ENCODE measurements around the gene FOXL1.

Gene FOXL1

GRCh38 chr16:86570558-86571529 is 7.5 kb upstream of the FOXL1 start:
- Histone ChIP-seq H3K9me3 (ENCODE audit: control insufficient read depth, insufficient read depth, low read length) (no peaks in the 10 kb centered on the region), H3K27ac (ENCODE audit: low read depth, low read length) (no peak overlapping the region), H3K36me3 (ENCODE audit: control insufficient read depth, insufficient read depth, low read length) (no peaks in the 10 kb centered on the region), H3K4me1 (ENCODE audit: control insufficient read depth, insufficient read depth, low read length) (peaks cover 39% of the 10 kb centered on the region), H3K4me3 (ENCODE audit: low read depth, low read length) (no peak overlapping the region), H3K9ac (ENCODE audit: low read depth, low read length) (no peak overlapping the region), H3K27me3 (ENCODE audit: control insufficient read depth, insufficient read depth, low read length) (peaks cover 99% of the 10 kb centered on the region)

GRCh38 chr16:86571530-86571915 is 6.8 kb upstream of the FOXL1 start:
- peaks cover 35% of the 10 kb centered on the region for H3K4me1 ChIP-seq (ENCODE audit: control insufficient read depth, insufficient read depth, low read length)
- peaks cover 99% of the 10 kb centered on the region for H3K27me3 ChIP-seq (ENCODE audit: control insufficient read depth, insufficient read depth, low read length)
- H3K36me3 ChIP-seq (ENCODE audit: control insufficient read depth, insufficient read depth, low read length), result no peaks in the 10 kb centered on the region
- no peak overlapping the region for H3K4me3 ChIP-seq (ENCODE audit: low read depth, low read length)
- no peaks in the 10 kb centered on the region for H3K9me3 ChIP-seq (ENCODE audit: control insufficient read depth, insufficient read depth, low read length)
- no peak overlapping the region for H3K9ac ChIP-seq (ENCODE audit: low read depth, low read length)
- H3K27ac ChIP-seq (ENCODE audit: low read depth, low read length), result no peak overlapping the region

- Histone ChIP-seq H3K9me3 (ENCODE audit: control insufficient read depth, insufficient read depth, low read length) (no peaks in the 10 kb centered on the region), H3K27ac (ENCODE audit: low read depth, low read length) (no peak overlapping the region), H3K27me3 (ENCODE audit: control insufficient read depth, insufficient read depth, low read length) (peaks cover 100% of the 10 kb centered on the region), H3K4me1 (ENCODE audit: control insufficient read depth, insufficient read depth, low read length) (peaks cover 37% of the 10 kb centered on the region), H3K36me3 (ENCODE audit: control insufficient read depth, insufficient read depth, low read length) (no peaks in the 10 kb centered on the region), H3K9ac (ENCODE audit: low read depth, low read length) (no peak overlapping the region), H3K4me3 (ENCODE audit: low read depth, low read length) (no peak overlapping the region)
Observed at GRCh38 chr16:86572041-86572521, 6.3 kb upstream of the FOXL1 start.

- H3K9ac ChIP-seq (ENCODE audit: low read depth, low read length), result no peak overlapping the region
- no peaks in the 10 kb centered on the region for H3K9me3 ChIP-seq (ENCODE audit: control insufficient read depth, insufficient read depth, low read length)
- no peak overlapping the region for H3K27ac ChIP-seq (ENCODE audit: low read depth, low read length)
- peaks cover 100% of the 10 kb centered on the region for H3K27me3 ChIP-seq (ENCODE audit: control insufficient read depth, insufficient read depth, low read length)
- no peak overlapping the region for H3K4me3 ChIP-seq (ENCODE audit: low read depth, low read length)
- H3K4me1 ChIP-seq (ENCODE audit: control insufficient read depth, insufficient read depth, low read length), result peaks cover 43% of the 10 kb centered on the region
- H3K36me3 ChIP-seq (ENCODE audit: control insufficient read depth, insufficient read depth, low read length), result no peaks in the 10 kb centered on the region
Observed at GRCh38 chr16:86572606-86573005, 5.7 kb upstream of the FOXL1 start.

GRCh38 chr16:86573215-86573614 is 5.1 kb upstream of the FOXL1 start:
- Histone ChIP-seq H3K4me3 (ENCODE audit: low read depth, low read length) (no peak overlapping the region), H3K27me3 (ENCODE audit: control insufficient read depth, insufficient read depth, low read length) (peaks cover 100% of the 10 kb centered on the region), H3K4me1 (ENCODE audit: control insufficient read depth, insufficient read depth, low read length) (peaks cover 49% of the 10 kb centered on the region), H3K9me3 (ENCODE audit: control insufficient read depth, insufficient read depth, low read length) (no peaks in the 10 kb centered on the region), H3K36me3 (ENCODE audit: control insufficient read depth, insufficient read depth, low read length) (no peaks in the 10 kb centered on the region), H3K9ac (ENCODE audit: low read depth, low read length) (no peak overlapping the region), H3K27ac (ENCODE audit: low read depth, low read length) (no peak overlapping the region)

GRCh38 chr16:86573646-86574508 is 4.5 kb upstream of the FOXL1 start:
- no peak overlapping the region for H3K4me3 ChIP-seq (ENCODE audit: low read depth, low read length)
- H3K27ac ChIP-seq (ENCODE audit: low read depth, low read length), result no peak overlapping the region
- peaks cover 100% of the 10 kb centered on the region for H3K27me3 ChIP-seq (ENCODE audit: control insufficient read depth, insufficient read depth, low read length)

GRCh38 chr16:86574646-86575045 is 3.7 kb upstream of the FOXL1 start:
- peaks cover 53% of the 10 kb centered on the region for H3K4me1 ChIP-seq (ENCODE audit: control insufficient read depth, insufficient read depth, low read length)
- no peak overlapping the region for H3K9ac ChIP-seq (ENCODE audit: low read depth, low read length)
- no peak overlapping the region for H3K4me3 ChIP-seq (ENCODE audit: low read depth, low read length)
- no peaks in the 10 kb centered on the region for H3K9me3 ChIP-seq (ENCODE audit: control insufficient read depth, insufficient read depth, low read length)
- no peak overlapping the region for H3K27ac ChIP-seq (ENCODE audit: low read depth, low read length)
- peaks cover 100% of the 10 kb centered on the region for H3K27me3 ChIP-seq (ENCODE audit: control insufficient read depth, insufficient read depth, low read length)
- H3K36me3 ChIP-seq (ENCODE audit: control insufficient read depth, insufficient read depth, low read length), result no peaks in the 10 kb centered on the region

More at GRCh38 chr16:86573646-86574508, 4.5 kb upstream of the FOXL1 start:
- no peaks in the 10 kb centered on the region for H3K9me3 ChIP-seq (ENCODE audit: control insufficient read depth, insufficient read depth, low read length)
- H3K4me1 ChIP-seq (ENCODE audit: control insufficient read depth, insufficient read depth, low read length), result peaks cover 51% of the 10 kb centered on the region
- no peaks in the 10 kb centered on the region for H3K36me3 ChIP-seq (ENCODE audit: control insufficient read depth, insufficient read depth, low read length)
- no peak overlapping the region for H3K9ac ChIP-seq (ENCODE audit: low read depth, low read length)

GRCh38 chr16:86575095-86575685 is 3.2 kb upstream of the FOXL1 start:
- H3K9me3 ChIP-seq (ENCODE audit: control insufficient read depth, insufficient read depth, low read length), result no peaks in the 10 kb centered on the region
- H3K36me3 ChIP-seq (ENCODE audit: control insufficient read depth, insufficient read depth, low read length), result no peaks in the 10 kb centered on the region
- peaks cover 100% of the 10 kb centered on the region for H3K27me3 ChIP-seq (ENCODE audit: control insufficient read depth, insufficient read depth, low read length)
- peak overlapping the region; percentile 63 for H3K4me3 ChIP-seq (ENCODE audit: low read depth, low read length)
- H3K4me1 ChIP-seq (ENCODE audit: control insufficient read depth, insufficient read depth, low read length), result peaks cover 58% of the 10 kb centered on the region
- H3K9ac ChIP-seq (ENCODE audit: low read depth, low read length), result no peak overlapping the region
- H3K27ac ChIP-seq (ENCODE audit: low read depth, low read length), result no peak overlapping the region

- Histone ChIP-seq H3K27ac (ENCODE audit: low read depth, low read length) (no peak overlapping the region), H3K4me3 (ENCODE audit: low read depth, low read length) (peak overlapping the region; percentile 63), H3K9me3 (ENCODE audit: control insufficient read depth, insufficient read depth, low read length) (no peaks in the 10 kb centered on the region), H3K36me3 (ENCODE audit: control insufficient read depth, insufficient read depth, low read length) (no peaks in the 10 kb centered on the region), H3K4me1 (ENCODE audit: control insufficient read depth, insufficient read depth, low read length) (peaks cover 52% of the 10 kb centered on the region), H3K9ac (ENCODE audit: low read depth, low read length) (no peak overlapping the region), H3K27me3 (ENCODE audit: control insufficient read depth, insufficient read depth, low read length) (peaks cover 100% of the 10 kb centered on the region)
Observed at GRCh38 chr16:86575754-86576557, 2.4 kb upstream of the FOXL1 start.
